HG02571 (cell line): Measurements from ENCODE around the gene PRPF6.

Experiments used
- ATAC-seq: cut with Tn5 transposase; IDR thresholded peaks from one replicate; pipeline ENCODE4 v1.9.1; 2021; ENCODE audit warnings: mild to moderate bottlenecking, moderate library complexity; ENCODE audit not compliant: unreplicated experiment

Gene PRPF6, protein sequence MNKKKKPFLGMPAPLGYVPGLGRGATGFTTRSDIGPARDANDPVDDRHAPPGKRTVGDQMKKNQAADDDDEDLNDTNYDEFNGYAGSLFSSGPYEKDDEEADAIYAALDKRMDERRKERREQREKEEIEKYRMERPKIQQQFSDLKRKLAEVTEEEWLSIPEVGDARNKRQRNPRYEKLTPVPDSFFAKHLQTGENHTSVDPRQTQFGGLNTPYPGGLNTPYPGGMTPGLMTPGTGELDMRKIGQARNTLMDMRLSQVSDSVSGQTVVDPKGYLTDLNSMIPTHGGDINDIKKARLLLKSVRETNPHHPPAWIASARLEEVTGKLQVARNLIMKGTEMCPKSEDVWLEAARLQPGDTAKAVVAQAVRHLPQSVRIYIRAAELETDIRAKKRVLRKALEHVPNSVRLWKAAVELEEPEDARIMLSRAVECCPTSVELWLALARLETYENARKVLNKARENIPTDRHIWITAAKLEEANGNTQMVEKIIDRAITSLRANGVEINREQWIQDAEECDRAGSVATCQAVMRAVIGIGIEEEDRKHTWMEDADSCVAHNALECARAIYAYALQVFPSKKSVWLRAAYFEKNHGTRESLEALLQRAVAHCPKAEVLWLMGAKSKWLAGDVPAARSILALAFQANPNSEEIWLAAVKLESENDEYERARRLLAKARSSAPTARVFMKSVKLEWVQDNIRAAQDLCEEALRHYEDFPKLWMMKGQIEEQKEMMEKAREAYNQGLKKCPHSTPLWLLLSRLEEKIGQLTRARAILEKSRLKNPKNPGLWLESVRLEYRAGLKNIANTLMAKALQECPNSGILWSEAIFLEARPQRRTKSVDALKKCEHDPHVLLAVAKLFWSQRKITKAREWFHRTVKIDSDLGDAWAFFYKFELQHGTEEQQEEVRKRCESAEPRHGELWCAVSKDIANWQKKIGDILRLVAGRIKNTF

DNA sequence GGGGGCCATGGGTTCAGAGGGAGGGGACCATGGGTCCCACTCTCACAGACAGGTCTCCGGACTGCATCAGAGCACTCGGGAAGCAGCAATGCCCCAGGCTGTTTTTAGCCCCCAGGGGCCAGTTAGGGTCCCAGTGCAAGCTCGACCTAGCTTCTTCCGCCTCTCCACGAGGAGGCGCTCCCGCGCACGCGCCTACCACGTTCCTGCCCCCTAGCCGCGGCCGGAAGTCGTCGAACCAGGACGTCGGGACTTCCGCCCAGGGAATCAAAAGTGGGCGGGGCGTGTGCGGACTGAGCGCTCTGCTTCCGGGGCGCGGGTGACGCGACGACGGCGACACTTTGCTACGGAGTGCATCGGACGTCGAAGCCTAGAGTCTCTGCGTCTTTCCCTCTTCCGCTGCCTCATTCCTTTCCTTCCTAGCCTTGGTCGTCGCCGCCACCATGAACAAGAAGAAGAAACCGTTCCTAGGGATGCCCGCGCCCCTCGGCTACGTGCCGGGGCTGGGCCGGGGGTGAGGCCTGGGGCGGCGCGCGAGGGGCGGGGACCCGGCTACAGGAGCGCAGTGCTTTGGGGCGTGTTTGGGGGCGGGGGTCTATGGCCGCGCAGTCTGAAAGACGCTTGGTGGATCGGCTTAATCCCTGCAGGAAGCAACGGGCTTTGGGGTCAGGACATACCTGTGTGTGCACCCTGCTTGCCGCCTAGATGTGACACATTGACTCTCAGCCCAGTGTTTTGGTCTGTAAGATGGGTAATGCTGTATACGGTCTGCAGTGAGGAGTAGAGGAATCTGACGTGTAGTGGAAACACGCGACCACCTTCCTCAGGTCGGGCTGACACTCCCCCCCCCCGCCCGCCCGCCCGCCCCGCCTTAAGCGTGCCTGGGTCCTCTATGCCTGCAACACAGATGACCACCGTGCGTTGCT is at the start of gene PRPF6:
TSS of gene PRPF6 (plus strand) at position 327 of the 923 bp plus-strand sequence. CDS start at position 441, 114 bp downstream.
- peak; percentile 55 for ATAC-seq

DNA sequence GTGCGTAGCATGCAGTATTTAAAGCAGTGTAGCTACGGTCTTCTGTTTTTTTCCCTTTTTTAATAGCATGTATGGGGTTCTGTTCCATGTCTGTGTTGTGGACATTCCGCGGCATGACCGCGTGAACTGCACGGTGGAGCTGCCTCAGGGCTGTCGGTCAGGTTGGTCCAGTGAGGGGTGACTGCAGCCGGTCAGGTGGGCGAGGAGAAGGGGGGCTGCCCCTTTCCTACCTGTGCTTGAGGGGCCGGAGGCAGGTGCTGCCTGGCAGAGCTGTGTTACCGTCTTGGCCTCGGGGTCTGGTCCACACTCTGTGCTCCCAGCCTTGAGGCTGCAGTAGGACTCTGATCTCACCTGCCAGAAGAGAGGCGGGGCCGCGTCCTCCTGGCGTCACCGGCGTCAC is 49.2 kb upstream of the PRPF6 start:
- ATAC-seq: no peak

DNA sequence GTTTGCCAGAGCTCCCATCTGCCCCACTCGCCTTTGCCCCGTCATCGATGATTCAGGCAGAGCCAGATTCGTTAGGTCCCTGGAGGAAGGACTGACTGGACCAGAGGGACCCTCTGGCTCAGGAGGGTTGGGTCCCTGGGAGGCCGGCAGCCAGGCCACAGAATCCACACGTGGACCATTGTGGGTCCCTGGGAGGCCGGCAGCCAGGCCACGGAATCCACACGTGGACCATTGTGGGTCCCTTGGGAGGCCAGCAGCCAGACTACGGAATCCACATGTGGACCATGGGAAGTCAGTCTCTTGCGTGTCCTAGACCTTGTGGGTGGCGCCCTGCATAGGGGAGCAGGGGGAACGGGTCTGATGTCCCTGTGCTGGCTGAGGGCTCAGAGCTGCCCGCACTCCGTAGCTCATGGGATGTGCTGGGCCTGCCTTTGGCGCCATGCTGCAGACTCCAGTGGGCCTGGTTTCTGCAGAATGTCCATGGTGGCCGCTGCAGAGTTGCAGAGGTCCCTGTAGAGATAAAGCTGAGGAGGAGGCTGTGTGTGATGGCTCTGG is 48.2 kb upstream of the PRPF6 start:
- no peak for ATAC-seq

DNA sequence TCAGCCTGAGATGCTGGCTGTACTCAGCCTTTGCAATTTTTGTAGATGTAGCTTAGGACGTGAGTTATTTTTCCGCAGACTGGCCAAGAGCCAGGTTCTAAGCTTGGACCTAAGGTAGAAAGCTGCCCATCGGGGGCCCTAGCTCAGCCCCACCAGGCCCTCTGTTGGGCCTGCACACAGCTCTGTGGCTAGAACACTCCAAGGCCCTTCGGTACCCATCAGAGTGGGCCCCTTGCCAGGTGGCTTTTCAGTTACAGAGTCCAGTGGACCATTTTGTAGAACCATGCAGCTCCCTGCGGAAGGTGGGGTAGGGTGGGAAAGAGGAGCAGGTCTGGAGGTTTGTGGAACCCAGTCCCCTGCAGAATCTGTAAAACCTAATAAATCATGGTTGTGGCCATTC is 47.3 kb upstream of the PRPF6 start:
- ATAC-seq: no peak

DNA sequence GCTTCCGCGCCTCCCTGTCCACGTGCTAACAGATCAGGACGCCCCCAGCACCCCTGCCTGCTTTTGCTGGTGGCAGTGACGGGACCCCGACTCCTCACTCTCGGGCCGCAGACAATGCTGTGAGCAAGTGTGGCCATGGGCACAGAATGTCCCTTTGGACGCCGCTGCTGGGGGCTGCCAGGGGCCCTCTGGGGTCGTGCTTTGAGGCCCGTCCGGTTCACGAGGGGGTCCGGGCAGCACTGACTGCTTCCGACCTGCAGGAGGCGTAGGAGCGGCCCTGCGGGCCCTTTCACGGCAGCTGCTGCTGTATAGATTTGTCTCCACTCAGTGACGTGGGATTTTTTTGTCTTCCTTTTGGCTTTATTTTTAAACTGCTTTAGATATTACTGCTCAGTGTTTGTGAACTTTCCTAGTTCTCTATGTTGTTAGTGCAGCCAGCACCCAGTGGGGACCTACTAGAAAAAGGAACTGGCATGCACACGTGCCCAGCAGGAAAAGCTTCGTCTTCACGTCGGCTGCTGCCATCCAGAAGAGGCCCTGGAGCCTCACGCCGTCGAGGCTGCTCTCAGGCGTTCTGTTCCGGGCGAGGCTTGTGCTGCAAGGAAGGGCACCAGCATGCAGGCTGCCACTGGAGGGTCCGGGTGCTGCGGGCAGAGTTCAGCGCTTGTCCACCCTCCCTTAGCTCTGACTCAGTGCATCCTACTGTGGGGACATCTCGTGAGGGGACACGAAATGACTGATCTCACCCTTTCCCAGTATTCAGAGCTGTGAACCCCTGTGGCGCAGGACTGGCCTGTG is 46.5 kb upstream of the PRPF6 start:
- ATAC-seq: no peak

DNA sequence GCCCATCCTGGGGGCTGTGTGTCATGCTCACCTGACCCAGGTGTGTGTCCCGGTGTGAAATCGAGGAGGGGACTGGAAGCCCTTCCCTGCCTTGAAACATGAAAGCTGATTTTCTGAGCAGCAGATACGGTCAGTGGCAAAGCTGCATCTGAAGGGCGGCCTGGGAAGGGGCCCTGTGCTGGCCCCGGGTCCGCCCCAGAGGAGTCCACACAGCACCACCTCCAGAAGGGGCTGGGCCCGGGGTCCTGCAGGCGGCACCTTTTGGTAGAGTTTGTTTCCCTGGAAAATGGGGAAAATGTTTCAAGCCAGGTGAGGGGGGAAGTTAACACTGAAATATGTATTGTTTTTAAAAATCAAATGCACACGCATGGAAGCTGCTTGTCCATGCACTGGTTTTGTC is 45.5 kb upstream of the PRPF6 start:
- no peak for ATAC-seq

DNA sequence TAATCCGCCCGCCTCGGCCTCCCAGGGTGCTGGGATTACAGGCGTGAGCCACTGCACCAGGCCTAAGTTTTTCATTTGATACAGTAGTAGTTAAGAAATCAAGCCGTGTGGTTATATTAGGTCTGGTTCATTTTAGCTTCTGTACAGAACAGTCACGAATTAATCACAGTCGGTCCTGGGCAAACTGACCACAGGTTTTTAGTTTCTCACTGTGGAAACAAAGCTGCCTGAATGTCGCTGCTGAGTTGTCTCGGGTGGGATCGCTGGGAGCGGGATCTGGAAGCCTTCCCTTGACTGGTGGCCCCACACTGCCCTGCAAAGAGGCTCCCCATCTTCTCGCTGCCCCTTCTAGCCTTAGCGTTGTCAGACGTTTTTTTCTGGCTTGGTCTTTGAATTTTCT is 43.3 kb upstream of the PRPF6 start:
- ATAC-seq: no peak

DNA sequence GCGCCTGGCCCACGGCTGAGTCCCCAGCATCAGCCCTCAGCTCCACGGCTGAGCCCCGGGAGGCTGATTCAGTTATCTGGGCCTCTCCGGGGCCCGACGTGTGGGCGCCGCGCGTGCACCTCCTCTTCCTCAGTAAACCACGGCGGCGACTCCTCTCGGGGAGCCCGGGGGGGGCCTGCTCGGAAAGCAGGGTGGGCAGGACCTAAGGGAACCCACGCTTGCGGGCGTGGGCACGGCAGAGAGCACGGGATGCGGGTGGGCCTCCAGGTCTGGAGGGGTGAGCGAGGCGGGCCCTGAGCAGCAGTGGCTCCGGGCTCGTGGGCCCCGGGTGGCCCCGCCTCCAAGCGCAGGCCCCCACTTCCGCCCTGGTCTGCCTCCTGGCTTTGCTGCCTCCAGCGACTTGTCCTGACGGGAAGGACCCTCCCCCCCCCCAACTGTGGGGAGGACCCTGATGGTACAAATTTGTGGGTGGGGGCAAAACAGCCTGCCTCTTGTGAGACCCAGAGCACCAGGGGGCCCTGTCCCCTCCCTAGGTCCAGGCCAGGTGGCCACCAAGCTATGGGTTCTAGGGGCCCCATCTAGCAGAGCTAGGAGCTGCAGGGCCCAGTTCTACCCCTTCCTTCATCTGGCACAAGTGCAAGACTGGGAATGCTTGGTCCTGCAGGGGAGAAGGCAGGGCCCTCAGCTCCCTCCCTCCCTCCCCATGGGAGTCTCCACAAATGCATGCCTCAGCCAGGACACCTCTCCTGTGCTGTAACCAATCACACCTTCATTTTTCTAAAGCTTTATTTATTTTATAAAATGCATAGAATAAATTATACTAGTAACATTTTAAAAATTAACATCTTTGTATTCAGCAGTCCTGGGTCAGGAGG is 41.6 kb upstream of the PRPF6 start:
- ATAC-seq: no peak

DNA sequence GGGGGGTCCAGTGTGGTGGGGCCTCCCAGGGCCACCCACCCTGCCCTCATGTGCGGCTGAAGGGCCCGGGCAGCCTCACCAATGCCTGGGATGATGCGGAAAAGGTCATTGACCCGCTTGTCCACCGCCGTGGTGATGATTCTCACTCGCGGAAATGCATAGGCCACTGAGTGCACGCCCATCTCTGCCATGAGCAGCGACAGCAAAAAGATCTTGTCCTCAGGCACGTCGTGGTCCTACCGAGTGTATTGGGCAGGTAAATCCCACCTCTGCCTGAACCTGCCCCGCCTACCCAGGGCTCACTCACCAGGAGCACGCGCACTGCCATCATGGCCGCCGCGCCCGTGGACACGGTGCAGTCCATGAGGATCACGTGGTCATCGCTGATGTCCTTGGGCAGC is 40.9 kb upstream of the PRPF6 start:
- ATAC-seq: no peak

DNA sequence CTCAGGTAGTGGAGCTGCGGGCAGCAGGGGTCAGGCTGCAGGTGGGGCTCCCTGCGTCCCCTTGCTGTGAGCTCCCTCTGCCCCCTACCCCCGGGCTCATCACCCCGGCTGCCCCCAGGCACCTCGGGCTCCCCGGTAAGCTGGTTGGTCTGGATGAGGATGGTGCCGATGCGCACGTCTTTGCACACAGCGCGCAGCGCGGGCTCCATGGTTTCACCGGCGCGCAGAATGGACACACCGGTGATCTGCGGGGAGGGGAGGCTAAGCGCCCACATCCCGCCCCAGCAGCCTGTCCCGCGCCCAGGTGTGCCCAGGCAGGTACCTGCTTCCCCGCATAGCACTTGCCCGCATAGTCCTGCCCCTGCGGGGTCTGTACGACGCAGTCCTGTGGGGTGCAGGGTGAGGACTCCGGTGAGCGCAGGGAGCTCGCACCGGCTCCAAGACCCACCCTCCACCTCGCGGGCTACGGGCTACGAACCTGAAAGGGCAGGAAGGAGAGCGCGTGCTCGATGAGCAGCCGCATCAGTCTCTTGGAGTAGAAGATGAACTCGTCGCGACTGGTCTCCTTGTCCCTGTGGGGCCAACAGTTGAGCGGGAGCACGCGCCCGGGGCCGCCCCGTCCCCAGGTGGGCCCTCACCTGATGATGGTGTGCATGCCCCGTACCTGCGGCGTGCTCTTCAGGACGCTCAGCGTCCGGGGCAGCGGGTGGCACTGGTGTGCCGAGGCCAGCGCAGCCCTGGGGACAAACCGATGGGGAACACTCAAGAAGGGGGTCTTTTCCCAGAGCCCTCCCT is 40.3 kb upstream of the PRPF6 start:
- ATAC-seq: no peak

DNA sequence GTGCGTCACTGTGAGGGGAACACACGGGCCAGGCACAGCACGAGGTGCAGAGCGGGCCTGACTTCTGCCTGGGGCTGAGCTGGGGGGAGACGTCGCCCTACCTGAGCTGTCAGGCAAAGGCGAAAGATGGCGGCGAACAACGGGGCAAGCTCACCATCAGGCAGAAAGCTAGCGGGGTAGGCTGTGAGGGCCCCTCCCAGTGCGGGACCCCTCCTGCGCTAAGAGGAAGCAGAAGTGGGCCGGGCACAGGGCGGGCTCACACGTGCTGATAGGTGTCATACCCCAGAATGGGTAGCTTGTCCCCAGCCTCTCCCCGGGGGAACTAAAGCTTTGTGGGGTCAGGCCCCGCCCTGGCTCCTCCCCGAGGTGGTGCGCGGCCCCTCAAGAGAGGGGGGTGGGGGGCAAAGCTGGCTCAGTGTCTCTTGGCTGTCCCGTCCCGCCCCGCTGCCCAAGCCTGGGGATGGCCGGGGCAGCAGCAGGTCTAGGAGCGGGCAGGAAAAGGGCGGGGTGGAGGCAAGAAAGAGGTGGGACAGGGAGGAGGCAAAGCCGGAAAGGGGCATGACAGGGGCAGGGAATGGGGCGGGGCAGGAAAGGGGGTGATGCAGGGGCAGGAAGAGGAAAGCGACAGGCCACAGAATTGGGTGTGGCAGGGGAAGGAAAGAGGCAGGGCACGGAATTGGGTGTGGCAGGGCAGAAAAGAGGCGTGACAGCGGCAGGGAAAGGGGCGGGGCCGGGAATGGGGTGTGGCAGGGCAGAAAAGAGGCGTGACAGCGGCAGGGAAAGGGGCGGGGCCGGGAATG is 39.5 kb upstream of the PRPF6 start:
- no peak for ATAC-seq

DNA sequence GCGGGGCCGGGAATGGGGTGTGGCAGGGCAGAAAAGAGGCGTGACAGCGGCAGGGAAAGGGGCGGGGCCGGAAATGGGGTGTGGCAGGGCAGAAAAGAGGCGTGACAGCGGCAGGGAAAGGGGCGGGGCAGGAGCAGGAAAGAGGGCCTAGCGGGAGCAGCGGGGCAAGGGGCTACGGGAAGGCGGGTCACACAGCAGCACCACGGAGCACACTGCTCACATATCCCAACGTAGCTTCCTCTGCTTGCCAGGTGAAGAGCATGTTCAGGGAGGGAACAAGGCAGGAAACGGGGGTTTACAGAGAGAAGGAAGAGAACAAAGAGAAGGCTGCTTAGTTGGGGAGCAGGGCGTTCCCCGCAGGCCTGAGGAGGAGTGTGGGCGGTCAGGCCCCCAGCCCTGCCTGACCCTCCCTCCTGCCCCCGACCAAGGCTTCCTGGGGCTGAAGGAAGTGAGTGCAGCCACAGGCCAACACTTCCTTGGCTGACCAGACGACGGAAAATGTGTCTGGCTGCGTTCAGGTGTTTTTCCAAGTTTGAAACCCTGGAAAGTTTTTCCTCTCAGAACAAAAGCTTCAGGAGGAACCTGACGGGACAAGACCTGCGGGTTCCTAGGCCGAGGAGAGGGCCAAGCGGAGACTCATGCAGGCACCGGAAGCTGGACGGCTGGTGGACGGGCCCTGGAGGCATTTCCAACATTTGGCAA is 38.5 kb upstream of the PRPF6 start:
- no peak for ATAC-seq

DNA sequence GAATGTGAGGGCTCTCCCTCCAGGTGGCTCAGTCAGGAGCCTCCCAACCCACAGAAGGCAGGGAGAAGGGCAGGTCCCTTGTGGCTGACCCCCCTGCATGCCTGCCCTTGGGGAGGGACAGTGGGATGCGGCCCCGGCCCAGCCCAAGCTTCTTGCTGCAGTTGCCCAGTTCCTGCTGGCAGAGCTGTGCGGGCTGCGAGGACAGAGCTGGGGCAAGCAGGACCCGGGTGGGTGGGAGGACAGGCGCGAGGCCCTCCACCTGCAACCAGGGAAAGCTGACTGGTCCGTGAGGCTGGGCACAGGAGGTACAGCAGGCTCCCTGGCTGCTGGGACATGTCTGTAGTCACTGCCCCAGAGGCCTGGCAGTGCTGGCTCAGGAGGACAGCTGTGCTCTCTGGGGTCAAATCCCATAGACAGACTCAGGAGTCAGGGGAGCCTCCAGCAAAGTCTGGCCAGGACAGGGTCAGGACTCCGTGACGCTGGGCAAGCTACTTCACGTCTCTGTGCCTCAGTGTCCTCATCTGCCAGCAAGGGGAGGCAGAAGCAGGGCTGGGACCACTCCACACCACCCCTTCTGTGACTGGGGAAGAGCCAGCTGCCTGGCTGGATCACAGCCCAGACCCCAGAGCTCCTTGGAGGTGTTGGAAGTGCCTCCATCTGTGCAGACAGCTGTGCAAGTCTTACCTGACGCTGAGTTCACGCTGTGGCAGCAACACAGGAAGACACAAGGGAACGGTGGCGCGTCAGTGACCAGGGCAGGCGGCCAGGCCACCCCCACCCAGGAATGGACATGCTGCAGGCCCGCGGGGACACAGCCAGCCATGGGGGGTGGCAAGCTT is 37.7 kb upstream of the PRPF6 start:
- ATAC-seq: no peak

DNA sequence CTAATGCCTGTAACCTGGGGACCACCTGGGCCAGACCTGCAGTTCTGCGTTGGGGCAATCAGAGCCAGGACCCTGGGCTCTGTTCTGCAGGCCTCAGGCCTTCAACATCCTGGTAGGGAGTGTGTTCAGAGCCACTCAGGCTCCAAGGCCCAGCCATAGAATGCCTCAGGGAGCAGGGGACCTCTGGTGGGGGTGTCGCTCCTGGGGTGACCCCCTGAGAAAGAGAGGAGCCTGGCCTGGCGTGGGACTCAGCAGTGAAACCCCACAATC is 37.2 kb upstream of the PRPF6 start:
- no peak for ATAC-seq

DNA sequence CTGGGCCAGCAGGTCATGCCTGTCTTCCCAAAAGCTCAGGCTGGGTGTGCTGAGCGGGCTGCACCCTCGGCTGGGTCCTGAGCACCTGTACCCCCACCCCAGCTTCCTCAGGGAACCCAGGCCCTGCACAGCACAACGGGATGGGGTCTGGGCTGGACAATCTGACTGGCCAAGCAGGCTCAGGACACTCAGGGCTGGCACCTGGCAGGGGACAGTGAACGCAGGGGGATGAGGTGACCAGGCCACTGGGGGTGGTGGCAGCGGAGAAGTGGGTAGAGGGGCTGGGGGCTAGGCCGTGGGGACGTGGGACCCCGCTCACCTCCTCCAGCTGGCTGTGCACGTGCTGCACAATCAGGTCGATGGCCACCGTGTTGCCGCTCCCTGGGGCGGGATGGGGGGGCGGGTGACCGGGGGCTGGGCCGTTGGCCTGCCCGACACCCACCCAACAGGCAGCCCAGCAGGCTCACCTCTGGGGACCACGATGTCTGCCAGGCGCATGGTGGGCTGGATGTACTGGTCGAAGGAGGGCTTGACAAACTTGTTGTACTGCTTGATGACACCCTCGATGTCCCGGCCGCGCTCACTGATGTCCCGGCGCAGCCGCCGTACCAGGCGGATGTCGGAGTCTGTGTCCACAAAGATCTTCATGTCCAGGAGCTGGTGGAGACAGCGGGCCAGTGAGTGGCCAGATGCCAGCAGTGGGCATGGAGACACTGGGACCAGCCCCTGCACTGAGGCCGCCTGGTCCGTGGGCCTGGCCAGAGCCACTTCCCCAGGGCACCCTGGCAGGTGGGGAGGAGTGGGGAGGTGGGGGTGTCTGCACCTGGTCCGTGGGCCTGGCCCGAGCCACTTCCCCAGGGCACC is 36.6 kb upstream of the PRPF6 start:
- no peak for ATAC-seq
